Endometrial microvascular endothelial cells (primary cell): ENCODE measurements around the gene CEP63. TPM values are rescaled to one million over a fixed set of nuclear protein-coding genes. Genes with fewer than 3 reads are reported as not detected.
"Not testable (repeated sequence)": the region's sequence is repeated elsewhere in the genome, so short reads cannot be mapped to it uniquely, and the experiment has no call there.

ENCODE experiments used
- in situ Hi-C: cut with HindIII; loops from 2 replicates; pipeline ENCODE4 v1.10.0; 2017; ENCODE audit warnings: low sequenced_read_pairs, low pct_unique_long_range_greater_than_20kb; ENCODE audit errors: inconsistent ontology term
- total RNA-seq: library from RNA; depleted of rRNA; stranded (reverse); fragments of >200 nt; gene quantifications from one replicate; pipeline ENCODE4 v1.2.3, GENCODE V29; 2015; ENCODE audit errors: inconsistent ontology term

Gene CEP63
- total RNA-seq, 1 donor from 2014 or later, result 23.1 TPM

DNA sequence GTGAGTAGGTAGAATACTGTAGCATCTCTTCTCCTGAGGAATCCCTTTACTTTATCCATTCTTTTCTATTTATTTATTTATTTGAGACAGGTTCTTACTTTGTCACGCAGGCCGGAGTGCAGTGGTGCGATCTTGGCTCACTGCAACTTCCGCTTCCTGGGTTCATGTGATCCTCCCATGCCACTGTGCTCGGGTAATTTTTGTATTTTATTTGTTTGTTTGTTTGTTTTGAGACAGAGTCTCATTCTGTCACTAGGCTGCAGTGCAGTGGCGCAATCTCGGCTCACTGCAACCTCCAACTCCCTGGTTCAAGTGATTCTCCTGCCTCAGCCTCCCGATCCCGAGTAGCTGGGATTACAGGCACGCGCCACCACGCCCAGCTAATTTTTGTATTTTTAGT, 58.9 kb downstream of the CEP63 start:
- in situ Hi-C loops, result not testable (repeated sequence)

DNA sequence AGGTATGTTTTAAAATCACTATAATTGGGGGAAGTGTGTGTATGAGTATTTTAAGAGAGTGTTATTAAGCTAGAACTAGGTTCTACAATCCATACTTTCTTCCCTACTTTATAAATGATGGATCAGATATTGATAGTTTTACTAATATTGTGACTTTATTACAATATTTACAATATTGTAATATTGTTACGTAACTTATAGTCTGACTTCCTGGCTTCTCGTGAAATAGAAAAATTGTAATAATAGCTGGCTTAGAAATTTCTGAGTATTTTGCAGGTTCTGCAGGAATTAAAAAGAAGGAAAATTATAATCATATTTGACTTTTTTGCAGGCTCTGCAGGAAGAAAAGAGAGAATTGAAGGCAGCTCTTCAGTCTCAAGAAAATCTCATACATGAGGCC, 60.0 kb downstream of the CEP63 start:
- in situ Hi-C loops, result no loop called here

DNA sequence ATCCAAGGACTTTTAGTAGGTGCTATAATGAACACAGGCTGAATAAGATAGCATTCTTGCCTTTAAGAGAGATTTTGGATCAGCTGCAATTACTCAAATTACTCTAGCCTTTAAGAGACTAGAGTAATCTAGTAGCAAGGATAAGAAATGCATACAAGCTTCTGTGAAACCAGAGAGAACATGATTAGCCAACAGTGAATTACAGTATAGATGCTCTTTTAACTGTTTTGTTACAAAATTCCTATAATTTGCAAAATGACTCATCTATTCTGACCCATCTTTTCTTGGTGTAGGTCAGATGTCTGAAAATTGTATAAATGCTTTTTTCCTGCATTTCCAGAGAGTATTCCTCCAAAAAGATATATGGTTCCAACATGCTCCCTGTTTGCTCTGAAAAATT, 66.9 kb downstream of the CEP63 start:
- in situ Hi-C loops, result no loop called here

DNA sequence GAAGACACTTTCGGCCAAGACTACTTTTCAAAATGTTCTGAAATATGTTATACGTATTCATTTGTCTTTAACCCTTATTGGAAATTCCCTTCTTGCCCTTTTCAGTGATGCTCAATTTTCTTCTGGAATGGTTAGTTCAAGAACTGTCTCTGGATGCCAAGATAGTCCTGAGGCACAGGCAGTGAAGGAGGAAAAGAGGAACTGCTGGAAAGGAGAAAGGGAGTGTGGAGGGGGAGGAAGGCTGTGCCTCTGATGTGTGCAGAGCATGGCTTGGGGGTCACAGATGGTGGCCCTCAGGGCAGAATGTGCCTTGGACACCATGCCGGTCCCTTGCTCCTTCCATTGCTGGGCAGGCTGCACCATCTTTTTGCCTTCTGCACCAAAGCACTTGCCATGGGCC, 73.7 kb downstream of the CEP63 start:
- in situ Hi-C loops, result no loop called here

DNA sequence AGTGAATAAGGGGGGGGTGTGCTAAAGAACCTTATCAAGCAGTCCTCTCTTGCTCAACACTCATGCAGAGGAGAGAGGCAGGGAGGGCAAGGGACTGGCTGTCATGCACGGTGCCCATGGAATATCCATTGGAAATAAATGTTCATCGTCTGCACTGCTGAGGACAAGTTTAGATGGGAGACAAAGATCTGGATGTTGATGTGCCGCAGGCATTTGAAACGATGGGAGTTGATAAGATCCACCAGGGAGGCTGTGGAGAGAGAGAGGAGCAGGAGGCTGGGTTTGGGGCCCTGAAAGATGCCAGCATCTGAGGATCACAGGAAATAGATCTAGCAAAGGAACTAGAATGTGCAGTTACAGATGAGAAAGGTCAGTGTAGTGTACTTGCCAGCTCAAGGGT, 76.2 kb downstream of the CEP63 start:
- in situ Hi-C loops, result no loop called here

DNA sequence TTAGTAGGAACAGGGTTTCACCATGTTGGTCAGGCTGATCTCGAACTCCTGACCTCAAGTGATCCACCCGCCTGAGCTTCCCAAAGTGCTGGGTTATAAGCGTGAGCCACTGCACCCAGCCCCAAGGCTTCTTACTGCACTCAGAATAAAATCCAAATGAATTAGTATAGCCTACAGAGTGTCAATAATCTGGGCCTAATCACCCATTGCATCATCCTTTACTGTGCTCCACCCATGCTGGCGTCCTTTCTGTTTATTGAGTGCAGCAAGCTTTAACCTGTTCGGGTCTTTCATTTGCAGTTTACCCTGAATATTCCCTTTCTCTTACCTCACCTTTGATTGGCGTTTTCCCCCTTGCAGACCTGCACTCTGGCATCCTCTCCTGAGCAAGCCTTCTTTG, 77.7 kb downstream of the CEP63 start:
- in situ Hi-C loops, result no loop called here

DNA sequence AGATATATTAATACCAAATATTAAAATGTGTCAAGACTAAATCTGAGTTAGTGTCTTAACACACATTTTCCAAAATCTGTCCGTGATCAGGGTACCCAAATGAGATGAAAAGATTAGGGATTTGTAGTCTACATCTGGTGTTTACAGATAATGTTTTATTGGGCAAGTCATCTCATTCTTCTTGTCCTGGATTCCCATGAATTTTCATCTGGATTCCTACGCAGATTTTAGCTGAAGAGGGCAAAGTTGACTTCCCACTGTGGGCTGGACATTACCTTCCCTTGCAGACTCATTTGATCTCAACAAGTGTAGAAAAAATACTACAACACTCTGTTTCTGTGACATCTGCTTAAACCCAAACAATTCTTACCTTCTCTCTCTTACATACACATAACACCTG, 79.1 kb downstream of the CEP63 start:
- in situ Hi-C loops, result no loop called here

DNA sequence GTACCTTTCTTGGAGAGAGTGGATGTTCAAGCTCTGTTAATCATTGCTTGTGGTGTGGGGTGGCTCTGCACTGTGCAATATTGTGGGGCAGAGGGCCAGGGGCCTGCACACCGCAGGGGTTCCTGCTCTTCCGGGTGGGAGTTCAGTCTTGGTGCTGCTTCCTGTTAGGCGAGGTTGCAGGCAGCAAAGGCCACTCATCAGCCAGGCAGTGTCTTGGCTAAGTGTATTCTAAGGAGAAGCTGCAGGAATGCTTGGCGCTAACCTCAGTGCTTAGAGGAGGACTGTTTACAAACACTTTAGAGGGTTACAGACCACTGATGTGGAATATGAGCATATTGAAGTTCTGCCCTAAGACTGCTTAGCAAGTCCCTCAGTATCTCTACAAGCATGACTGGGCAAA, 81.7 kb downstream of the CEP63 start:
- in situ Hi-C loops, result no loop called here

DNA sequence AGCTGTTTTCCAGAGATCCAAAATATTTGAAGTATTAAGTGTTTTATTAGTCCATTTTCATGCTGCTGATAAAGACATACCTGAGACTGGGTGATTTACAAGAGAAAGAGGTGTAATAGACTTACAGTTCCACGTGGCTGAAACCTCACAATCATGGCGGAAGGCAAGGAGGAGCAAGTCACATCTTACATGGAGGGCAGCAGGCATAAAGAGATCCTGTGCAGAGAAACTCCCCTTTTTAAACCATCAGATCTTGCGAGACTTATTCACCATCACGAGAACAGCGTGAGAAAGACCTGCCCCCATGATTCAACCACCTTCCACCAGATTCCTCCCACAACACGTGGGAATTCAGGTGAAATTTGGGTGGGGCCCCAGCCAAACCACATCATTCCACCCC, 82.9 kb downstream of the CEP63 start:
- in situ Hi-C loops, result no loop called here

DNA sequence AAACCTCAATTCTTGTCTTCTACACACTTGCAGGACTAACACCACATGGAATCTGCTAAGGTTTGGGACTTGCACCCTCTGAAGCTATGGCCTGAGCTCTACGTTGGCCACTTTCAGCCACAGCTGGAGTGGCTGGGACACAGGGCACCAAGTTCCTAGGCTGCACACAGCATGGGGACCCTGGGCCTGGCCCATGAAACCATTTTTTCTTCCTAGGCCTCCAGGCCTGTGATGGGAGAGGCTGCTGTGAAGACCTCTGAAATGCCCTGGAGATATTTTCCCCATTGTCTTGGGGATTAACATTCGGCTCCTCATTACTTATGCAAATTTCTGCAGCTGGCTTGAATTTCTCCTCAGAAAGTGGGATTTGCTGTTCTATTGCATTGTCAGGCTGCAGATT, 84.0 kb downstream of the CEP63 start:
- in situ Hi-C loops, result not testable (repeated sequence)

DNA sequence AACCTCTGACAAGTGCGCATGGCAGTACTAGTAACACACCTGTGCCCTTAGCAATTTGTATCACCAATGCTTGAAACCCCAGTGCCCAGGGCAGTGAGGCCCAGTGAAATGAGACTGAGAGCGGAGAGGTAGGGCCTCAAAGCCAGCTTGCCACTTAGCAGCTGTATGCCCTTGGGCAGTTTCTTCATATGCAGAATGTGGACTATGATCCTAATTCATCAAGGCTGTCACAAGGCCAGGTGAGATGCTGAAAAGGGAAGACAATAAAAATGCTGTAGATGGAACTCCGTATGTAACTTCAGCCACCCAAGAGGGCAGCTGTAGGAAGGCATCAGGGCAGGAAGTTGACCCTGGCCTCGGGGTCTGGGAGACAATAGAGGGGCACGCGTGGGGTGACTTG, 90.6 kb downstream of the CEP63 start:
- in situ Hi-C loops, result no loop called here

DNA sequence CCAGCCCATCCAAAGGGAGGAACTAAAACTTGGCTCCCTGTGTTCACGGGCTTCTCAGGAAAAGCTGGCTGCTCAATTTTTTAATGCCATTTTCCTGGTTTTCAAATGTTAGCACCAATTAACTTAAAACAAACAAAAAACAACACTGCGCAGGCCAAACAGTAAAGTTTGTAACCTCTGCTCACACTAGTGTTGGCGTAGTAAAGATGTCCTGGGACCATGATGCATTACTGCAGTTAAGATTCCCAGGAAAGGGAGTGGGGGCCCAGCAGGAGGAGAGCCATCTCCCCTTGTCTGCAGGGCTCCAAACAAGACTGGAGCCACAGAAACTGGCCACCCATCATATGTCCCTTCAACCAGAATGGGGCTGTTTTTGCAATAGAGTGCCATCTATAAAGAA, 91.0 kb downstream of the CEP63 start:
- in situ Hi-C loops, result no loop called here

DNA sequence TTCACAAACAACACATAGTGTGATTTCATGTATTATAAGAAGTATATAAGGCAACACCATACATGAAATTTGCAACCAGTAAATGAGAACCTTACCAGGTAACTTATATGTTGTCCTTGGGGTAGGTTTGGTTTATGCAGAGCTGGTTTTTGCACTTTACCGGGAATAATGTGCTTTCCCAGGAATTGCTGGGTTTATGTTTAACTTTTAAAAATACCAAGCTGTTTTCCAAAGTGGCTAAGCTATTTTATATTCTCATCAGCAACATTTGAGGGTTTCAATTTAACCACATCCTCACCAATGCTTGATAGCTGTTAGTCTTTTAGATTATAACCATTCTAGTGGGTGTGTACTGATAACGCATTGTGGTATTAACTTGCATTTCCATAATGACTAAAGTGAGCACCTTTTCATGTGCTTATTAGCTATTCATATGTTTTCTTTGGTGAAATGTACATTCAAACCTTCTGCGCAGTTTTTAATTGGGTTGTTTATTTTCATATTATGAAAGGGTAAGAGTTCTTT, 93.3 kb downstream of the CEP63 start:
- in situ Hi-C loops, result no loop called here

DNA sequence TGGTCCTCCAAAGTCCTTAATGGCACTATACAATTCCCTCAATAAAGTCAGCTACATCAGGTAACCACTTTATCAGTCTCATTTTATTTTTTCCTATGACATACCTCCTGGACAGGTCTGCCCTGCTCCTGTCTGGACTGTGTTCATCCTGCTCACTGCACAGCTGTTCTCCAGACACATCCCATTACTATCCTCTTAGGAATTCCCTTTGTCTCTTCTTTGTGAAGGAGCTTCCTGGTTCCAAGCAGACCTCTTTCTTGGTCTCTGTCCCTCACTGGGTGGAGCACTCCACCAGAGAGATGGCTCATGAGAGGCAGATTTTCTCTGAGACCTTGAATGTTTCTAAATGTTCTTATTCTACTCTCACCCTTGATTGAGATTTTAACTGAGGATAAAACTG, 104.9 kb downstream of the CEP63 start:
- in situ Hi-C loops, result no loop called here

DNA sequence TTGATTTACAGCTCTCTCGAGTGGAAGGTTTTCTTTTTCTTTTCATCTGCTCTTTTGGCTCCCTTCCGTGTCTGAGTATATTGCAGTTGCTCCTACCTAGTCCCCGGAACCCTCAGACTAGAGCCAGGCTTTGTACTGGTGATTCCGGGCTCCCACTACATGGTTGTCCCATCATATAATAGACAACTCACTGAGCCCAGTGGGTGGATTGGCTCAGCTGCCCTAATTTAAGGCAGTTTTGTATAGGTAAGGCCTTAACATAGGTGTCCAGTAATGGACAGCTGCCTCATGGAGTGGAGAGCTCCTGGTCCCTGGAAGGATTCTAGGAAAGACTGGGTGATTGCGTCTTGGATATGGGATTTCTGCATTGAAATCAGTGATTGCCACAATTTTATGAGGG, 106.9 kb downstream of the CEP63 start:
- in situ Hi-C loops, result no loop called here

DNA sequence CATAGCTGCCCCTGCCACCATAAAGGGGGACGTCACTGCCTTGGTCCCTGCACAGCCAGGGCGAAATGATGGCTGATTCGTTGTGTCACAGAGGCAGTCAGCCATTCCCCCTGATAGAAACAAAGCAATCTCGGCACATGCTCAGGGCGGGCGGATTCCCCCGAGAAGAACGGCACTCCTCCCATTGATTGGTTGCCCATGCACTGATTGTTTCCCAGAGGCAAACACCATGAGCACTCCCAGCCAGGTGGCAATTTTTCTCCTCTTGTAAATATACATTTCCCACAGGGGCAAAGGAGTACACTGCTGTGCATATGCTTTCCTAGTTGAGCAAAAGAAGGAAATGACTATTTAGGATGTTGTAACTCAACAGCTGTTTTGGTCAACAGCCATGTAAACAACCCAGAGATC, 108.5 kb downstream of the CEP63 start:
- in situ Hi-C loops, result no loop called here

DNA sequence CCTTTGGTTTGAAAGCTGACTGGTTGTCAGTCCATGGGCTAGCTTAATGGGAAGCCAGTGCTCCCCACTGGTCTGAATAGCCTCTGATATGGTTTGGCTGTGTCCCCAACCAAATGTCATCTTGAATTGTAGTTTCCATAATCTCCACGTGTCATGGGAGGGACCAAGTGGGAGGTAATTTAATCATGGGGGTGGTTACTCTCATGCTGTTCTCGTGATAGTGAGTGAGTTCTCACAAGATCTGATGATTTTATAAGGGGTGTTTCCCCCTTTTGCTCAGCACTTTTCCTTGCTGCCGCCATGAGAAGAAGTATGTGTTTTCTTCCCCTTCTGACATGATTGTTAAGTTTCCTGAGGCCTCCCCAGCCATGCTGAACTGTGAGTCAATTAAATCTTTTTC, 109.1 kb downstream of the CEP63 start:
- in situ Hi-C loops, result not testable (repeated sequence)

DNA sequence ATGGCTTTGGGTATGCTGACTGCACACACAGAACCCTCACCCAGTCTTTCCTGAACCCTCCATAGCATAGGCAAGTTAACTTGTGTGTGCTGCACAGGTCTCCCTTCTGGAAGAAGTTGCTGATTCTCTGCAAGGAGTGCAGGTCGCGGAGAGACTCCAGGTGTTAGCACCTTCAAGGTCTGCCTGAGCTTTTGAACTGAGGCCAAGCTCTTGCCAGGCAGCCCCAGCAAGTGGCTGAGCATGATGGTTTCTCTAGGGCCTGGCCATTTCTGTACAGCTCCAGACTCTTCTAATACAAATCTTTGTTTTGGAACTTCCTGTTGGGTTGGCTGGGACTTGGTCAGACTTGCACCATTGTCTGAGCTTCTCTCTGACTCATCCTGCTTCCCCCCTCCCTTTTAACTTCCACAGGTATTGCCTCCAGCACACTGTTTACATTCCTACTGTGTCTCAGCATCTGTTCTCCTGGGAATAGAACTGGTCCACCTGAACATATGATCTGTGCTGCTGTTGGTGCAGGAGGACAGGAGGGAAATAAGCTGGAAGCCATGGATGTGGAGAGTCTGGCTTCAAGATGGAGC, 111.6 kb downstream of the CEP63 start:
- in situ Hi-C loops, result no loop called here

DNA sequence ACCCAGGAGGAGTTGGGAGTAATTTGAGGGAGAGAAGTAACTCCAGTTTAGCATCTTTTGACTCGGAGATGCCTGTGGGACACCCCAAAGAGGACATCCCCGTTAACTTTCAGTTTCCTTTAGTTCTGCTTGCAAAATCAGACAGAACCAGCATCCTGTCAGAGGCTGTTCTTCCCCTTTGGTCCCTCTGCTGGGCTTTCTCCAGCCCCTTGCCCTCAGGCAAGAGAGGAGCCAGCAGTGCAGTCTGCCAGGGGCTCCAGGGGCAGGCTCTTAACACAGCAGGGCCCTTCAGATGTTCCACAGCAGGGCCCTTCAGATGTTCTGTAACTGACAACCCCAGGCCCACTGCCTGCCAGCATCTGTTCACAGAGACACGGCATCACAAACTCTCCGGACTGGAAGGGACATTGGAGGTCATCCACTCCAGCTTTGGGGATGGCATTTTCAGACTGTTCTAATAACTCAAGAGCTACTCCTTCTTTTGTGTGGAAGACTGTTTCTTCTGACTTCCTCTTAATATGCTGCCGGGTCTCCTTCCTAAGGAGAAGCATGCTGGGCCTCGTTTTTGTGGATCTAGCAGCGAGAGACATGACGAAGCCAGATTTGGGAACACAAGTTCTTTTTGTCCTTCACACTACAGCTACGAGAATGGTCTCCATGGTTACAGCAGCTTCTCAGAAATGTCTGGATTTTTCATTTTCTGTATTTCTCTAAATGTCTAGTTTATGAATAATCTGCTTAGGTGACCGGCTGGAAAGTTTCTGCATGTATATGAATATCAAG, 113.1 kb downstream of the CEP63 start:
- in situ Hi-C loops, result no loop called here

DNA sequence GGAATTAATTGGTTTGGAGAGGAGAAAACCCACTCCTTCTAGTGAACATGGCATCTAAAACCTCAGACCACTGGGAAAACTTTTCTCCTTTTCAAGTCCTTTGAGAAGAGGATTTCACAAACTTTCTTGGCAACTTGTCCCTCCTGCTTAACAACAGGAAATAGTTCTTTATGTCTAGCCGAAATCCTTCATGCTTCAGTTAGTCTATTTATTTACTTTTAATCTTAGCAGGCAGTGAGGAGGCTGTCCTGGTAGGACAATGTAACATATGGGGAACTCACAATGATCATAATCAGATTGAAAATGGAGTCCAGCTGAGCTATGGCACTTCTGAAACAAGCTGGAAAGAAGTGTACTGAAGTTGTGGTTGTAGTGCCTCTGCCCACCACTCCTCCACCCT, 114.3 kb downstream of the CEP63 start:
- in situ Hi-C loops, result no loop called here
